HEK293T (cell line): ENCODE data around the gene CDH6.

Experiments used
- CTCF ChIA-PET: fragments of 350-600 bp; formaldehyde crosslinking; extraction: SDS; loops from one replicate; lab custom pipeline; 2021; ENCODE audit warnings: antibody characterized with exemption, inconsistent platforms; lab: Yijun Ruan, JAX
- POLR2A ChIA-PET: fragments of 350-600 bp; formaldehyde crosslinking; extraction: SDS; loops from one replicate; lab custom pipeline; 2020; ENCODE audit warnings: antibody characterized with exemption, inconsistent platforms; lab: Yijun Ruan, JAX
- DNase-seq: peaks from one replicate; pipeline ENCODE4 v3.0.0; 2012; ENCODE audit warnings: mixed read lengths; ENCODE audit errors: extremely low spot score
- ARNT ChIP-seq: fragments of 450-650 bp; IDR thresholded peaks from 2 replicates; pipeline ENCODE4 v1.6.1; 2017; ENCODE audit warnings: mild to moderate bottlenecking
- BHLHE40 ChIP-seq: fragments of 450-650 bp; IDR thresholded peaks from 2 replicates; pipeline ENCODE4 v1.6.1; 2016; ENCODE audit warnings: mild to moderate bottlenecking, moderate library complexity, borderline replicate concordance
- CTBP1 ChIP-seq: fragments of 450-650 bp; IDR thresholded peaks from 2 replicates; pipeline ENCODE4 v1.6.1; 2016; ENCODE audit warnings: borderline replicate concordance
- ELF4 ChIP-seq: fragments of 450-650 bp; IDR thresholded peaks from 2 replicates; pipeline ENCODE4 v1.6.1; 2017; ENCODE audit warnings: antibody characterized with exemption
- FOXA1 ChIP-seq: fragments of 450-650 bp; IDR thresholded peaks from 2 replicates; pipeline ENCODE4 v1.6.1; 2016; ENCODE audit warnings: mild to moderate bottlenecking
- FOXK2 ChIP-seq: fragments of 450-650 bp; IDR thresholded peaks from 2 replicates; pipeline ENCODE4 v1.6.1; 2016; ENCODE audit warnings: mild to moderate bottlenecking
- FOXM1 ChIP-seq: fragments of 450-650 bp; IDR thresholded peaks from 2 replicates; pipeline ENCODE4 v1.6.1; 2017; ENCODE audit warnings: mild to moderate bottlenecking, borderline replicate concordance
- HDGF ChIP-seq: fragments of 450-650 bp; IDR thresholded peaks from 2 replicates; pipeline ENCODE4 v1.6.1; 2017; ENCODE audit warnings: antibody characterized with exemption, borderline replicate concordance
- L3MBTL2 ChIP-seq: fragments of 450-650 bp; conservative IDR thresholded peaks from 2 replicates; pipeline ENCODE4 v1.6.1; 2016; ENCODE audit warnings: mild to moderate bottlenecking
- LEF1 ChIP-seq: fragments of 450-650 bp; IDR thresholded peaks from 2 replicates; pipeline ENCODE4 v1.6.1; 2017; ENCODE audit warnings: mild to moderate bottlenecking, borderline replicate concordance
- NFRKB ChIP-seq: fragments of 450-650 bp; IDR thresholded peaks from 2 replicates; pipeline ENCODE4 v1.6.1; 2016; ENCODE audit warnings: mild to moderate bottlenecking, moderate library complexity
- PKNOX1 ChIP-seq: fragments of 450-650 bp; IDR thresholded peaks from 2 replicates; pipeline ENCODE4 v1.6.1; 2016
- SP1 ChIP-seq: fragments of 450-650 bp; IDR thresholded peaks from 2 replicates; pipeline ENCODE4 v1.6.1; 2017
- SUZ12 ChIP-seq: fragments of 450-650 bp; IDR thresholded peaks from 2 replicates; pipeline ENCODE4 v1.6.1; 2016; ENCODE audit warnings: mild to moderate bottlenecking
- TARDBP ChIP-seq: fragments of 450-650 bp; IDR thresholded peaks from 2 replicates; pipeline ENCODE4 v1.6.1; 2016
- ZNF384 ChIP-seq: fragments of 450-650 bp; IDR thresholded peaks from 2 replicates; pipeline ENCODE4 v1.6.1; 2016

Gene CDH6

GRCh38 chr5:31244921-31245320 is 51.4 kb downstream of the CDH6 start:
- ChIA-PET POLR2A (no interaction called here), CTCF (no interaction called here)
- DNase-seq = no peak
- TF ChIP-seq NFRKB (no peak), SUZ12 (no peak), TARDBP (no peak), ELF4 (no peak), LEF1 (no peak), L3MBTL2 (no peak), ARNT (no peak), FOXM1 (no peak), ZNF384 (no peak), PKNOX1 (no peak), SP1 (no peak), HDGF (no peak), BHLHE40 (no peak), FOXK2 (no peak), CTBP1 (no peak), FOXA1 (no peak)

- ChIA-PET CTCF (interaction anchor here (0.6 kb wide), 1 partner anchor 9 kb away, joined by 3 read pairs; no protein-coding TSS in a partner anchor), POLR2A (no interaction called here)
- no peak for DNase-seq
- TF ChIP-seq SP1 = no peak
Observed at GRCh38 chr5:31247381-31247780, 53.9 kb downstream of the CDH6 start.

GRCh38 chr5:31250201-31250600 is 56.7 kb downstream of the CDH6 start:
- POLR2A ChIA-PET = no interaction called here
- no peak for TF ChIP-seq ELF4
- TF ChIP-seq L3MBTL2 = no peak
- no peak for TF ChIP-seq FOXA1
- no peak for TF ChIP-seq PKNOX1
- TF ChIP-seq HDGF = no peak
- no peak for TF ChIP-seq SUZ12
- no peak for TF ChIP-seq NFRKB
- no peak for TF ChIP-seq ZNF384
- TF ChIP-seq FOXM1 = no peak
- DNase-seq = no peak
- CTCF ChIA-PET = no interaction called here

- TF ChIP-seq LEF1 = no peak
- no peak for TF ChIP-seq CTBP1
- no peak for TF ChIP-seq ZNF384
- TF ChIP-seq HDGF = no peak
- TF ChIP-seq TARDBP = no peak
- TF ChIP-seq NFRKB = no peak
- no peak for TF ChIP-seq ELF4
- no peak for TF ChIP-seq BHLHE40
- TF ChIP-seq SP1 = no peak
- no peak for TF ChIP-seq FOXM1
- no peak for TF ChIP-seq ARNT
- no peak for TF ChIP-seq FOXK2
- TF ChIP-seq L3MBTL2 = no peak
- TF ChIP-seq FOXA1 = no peak
- no peak for TF ChIP-seq SUZ12
- TF ChIP-seq PKNOX1 = no peak
- CTCF ChIA-PET = no interaction called here
- DNase-seq = no peak
- POLR2A ChIA-PET = no interaction called here
Observed at GRCh38 chr5:31251032-31251431, 57.5 kb downstream of the CDH6 start.

- no peak for DNase-seq
- CTCF ChIA-PET = interaction anchor here (0.6 kb wide), 1 partner anchor 561 kb away, joined by 3 read pairs; no protein-coding TSS in a partner anchor
- TF ChIP-seq BHLHE40 (no peak), FOXA1 (no peak), FOXK2 (no peak), TARDBP (no peak), L3MBTL2 (no peak), HDGF (no peak), PKNOX1 (no peak), ELF4 (no peak), LEF1 (no peak), CTBP1 (no peak), SUZ12 (no peak), ARNT (no peak), FOXM1 (no peak), SP1 (no peak), NFRKB (no peak), ZNF384 (no peak)
Observed at GRCh38 chr5:31255041-31255440, 61.6 kb downstream of the CDH6 start.

GRCh38 chr5:31268256-31268655 is 74.8 kb downstream of the CDH6 start:
- CTCF ChIA-PET = no interaction called here
- no peak for TF ChIP-seq SP1
- no peak for TF ChIP-seq ELF4
- no peak for TF ChIP-seq SUZ12
- TF ChIP-seq FOXK2 = no peak
- no peak for TF ChIP-seq LEF1
- no peak for TF ChIP-seq L3MBTL2
- TF ChIP-seq PKNOX1 = no peak
- POLR2A ChIA-PET = no interaction called here
- no peak for DNase-seq

More at GRCh38 chr5:31255041-31255440, 61.6 kb downstream of the CDH6 start:
- POLR2A ChIA-PET = no interaction called here
